Activated CD4-positive, alpha-beta T cell treated with anti-CD3 and anti-CD28 coated beads for 48 hours (primary cell): Measurements from ENCODE around the gene RFXAP.
"Not testable (repeated sequence)": the region's sequence is repeated elsewhere in the genome, so short reads cannot be mapped to it uniquely, and the experiment has no call there.

Experiments used
- DNase-seq: peaks from one replicate; pipeline ENCODE4 v3.0.0-alpha.2; 2020

RFXAP gene, protein sequence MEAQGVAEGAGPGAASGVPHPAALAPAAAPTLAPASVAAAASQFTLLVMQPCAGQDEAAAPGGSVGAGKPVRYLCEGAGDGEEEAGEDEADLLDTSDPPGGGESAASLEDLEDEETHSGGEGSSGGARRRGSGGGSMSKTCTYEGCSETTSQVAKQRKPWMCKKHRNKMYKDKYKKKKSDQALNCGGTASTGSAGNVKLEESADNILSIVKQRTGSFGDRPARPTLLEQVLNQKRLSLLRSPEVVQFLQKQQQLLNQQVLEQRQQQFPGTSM

DNA sequence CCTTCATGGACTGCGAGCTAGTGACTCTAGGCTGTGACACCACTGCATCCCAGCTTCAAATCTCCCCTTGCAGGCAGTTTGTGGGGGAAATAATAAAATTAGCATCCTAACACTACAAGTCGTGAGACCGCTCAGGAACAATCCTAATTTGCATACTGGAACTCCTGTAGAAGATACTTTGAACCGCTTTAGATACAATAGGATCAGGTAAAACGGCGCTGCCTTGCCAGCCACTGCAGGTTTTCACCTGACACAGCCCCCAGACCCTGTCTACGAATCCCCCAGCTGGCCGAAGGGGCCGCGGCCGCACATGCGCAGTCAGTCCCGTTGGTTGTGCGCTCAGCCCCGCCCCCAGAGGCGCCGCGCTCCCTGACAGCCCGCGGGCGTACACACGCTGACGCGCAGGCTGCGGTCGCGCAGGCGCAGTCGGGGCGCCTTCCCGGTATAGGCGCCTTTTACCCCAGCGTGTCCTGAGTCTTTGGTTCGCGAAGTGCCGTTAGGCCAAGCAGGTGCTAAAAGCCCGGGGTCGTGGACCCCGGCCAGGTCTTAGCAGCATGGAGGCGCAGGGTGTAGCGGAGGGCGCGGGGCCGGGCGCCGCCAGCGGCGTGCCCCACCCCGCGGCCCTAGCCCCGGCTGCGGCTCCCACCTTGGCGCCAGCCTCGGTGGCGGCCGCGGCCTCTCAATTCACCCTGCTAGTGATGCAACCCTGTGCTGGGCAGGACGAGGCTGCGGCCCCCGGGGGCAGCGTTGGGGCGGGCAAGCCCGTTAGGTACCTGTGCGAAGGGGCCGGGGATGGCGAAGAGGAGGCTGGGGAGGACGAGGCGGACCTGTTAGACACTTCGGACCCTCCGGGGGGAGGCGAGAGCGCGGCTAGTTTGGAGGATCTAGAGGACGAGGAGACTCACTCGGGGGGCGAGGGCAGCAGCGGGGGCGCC is at the start of gene RFXAP:
Gene RFXAP, plus strand, starts transcription at position 419 of the 935 bp plus-strand sequence. Its CDS starts 136 bp downstream, at position 555.
- peak; percentile 93 for DNase-seq

DNA sequence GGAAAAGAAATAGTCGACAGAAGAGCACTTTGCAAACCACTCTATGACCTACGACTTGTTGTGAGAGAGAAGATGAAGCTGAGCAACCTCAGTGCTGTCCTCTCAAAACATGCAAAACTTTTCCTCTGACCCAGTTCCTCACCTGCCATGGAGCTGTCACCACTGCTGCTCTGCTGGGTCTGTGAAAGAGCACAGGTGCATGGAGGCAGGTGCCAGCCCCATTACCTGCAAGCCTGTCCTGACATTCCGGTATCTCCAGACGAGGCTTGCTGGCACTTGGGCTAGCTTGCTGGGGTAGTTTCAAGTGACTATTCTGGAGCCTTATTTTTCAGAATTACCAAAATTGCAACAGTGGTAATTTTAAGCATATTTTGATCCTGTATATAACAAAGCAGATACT is 49.5 kb upstream of the RFXAP start:
- no peak for DNase-seq

DNA sequence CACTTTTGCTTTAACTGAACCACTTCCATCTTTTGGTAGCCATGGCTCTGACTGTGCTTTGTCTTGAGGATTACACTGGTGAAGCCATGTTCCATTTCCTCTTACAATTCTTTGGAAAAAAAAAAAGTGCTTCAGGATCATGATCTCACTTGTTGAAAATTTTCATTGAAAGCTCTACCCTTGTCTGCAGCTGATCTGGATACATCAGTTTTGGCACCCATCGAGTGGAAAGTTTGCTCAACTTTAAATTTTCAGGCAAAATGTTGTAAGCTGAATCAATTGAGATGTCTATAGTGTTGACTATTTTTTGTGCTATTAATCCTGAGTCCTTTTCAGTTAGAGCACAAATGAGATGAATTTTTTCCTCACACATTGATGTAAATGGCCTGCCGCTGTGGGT is 48.3 kb upstream of the RFXAP start:
- DNase-seq, result no peak

GRCh38 chr13:36772853-36773252 is 46.2 kb upstream of the RFXAP start:
- no peak for DNase-seq

DNA sequence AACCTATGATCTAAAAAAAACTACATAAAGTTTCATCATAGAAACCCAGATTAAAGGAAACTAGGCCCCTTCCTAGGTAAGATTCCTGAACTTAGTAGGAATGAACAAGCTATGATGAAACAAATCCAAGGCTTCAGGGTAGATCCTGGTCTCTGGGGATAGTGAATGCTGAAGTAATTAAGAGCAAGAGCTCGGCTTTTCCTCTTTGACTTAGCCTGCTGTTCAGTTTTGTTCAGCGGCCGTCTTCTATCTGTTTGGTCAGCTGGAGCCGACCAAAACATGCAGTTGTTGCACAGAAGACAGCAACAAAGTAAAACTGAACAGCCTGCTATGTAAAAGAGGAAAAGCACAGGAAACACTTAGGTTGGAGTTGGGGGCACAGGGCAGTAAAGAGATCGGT is 44.1 kb upstream of the RFXAP start:
- no peak for DNase-seq

GRCh38 chr13:36776175-36776574 is 42.8 kb upstream of the RFXAP start:
- DNase-seq, result no peak

- DNase-seq, result no peak
Observed at GRCh38 chr13:36778083-36778671, 40.8 kb upstream of the RFXAP start.

DNA sequence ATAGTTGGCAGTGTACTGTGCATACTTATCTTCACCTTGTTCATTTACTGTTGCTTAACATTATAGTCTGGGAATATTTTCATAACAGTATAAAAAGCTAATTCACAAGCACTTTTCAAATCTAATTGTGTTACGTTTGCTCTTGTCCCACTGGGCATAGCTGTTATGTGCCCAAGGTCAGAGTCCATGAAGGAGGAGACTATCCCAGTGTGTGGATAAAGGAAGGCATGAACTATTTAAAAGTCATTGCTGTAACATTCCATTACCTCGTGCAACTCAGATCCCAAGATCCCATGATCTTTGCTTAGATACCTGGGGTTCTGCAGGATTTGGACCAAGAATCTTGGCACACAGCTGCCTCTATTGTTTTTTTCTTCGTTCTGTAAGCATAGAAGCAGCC is 35.1 kb upstream of the RFXAP start:
- no peak for DNase-seq

DNA sequence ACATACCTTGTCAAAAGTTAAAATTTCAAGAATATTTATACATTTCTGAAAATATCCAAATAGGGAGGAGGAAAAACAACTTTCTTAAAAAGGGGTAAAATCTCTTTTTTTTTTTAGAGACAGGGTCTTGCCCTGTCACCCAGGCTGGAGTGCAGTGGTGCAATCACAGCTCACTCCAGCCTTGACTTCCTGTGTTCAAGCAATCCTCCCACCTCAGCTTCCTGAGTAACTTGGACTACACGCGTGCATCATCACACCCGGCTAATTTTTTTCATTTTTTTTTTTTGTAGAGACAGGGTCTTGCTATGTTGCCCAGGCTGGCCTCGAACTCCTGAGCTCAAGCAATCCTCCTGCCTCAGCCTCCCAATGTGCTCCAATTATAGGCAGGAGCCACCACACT is 32.8 kb upstream of the RFXAP start:
- DNase-seq, result not testable (repeated sequence)

DNA sequence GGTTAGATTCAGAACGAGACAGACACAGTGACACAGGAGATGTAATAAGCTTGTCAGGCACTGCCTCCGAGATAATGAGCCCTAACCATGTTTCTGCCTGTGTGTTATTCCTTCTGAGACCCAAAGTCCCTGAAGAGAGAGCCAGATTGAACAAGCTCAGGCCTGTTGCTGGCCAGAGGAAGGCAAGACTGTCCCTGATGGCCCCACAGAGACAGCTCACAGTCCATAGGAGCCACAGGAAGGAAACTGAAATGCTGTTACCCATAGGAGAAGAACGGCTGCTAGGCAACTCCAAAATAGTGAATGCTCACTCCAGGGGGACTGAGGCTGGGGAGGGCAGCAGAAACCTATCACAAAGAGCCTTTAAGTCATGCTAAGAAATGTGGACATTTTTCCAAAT is 31.8 kb upstream of the RFXAP start:
- no peak for DNase-seq

DNA sequence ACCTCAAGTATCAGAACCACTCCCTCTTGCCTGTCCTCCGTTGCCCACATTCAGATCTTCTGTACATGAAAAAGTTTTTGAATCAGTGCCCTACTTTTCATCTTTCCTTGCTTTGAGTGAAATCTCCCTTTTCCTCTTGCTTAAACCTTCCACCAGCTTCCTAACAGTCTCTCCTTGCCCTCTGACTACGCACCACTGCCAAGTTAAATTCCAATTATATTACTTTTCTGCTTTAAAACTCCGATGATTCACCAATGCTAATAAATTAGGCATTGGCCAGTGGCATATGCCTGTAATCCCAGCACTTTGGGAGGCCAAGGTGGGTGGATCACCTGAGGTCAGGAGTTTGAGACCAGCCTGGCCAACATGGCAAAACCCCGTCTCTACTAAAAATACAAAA is 30.7 kb upstream of the RFXAP start:
- no peak for DNase-seq

GRCh38 chr13:36789061-36789460 is 30.0 kb upstream of the RFXAP start:
- no peak for DNase-seq

DNA sequence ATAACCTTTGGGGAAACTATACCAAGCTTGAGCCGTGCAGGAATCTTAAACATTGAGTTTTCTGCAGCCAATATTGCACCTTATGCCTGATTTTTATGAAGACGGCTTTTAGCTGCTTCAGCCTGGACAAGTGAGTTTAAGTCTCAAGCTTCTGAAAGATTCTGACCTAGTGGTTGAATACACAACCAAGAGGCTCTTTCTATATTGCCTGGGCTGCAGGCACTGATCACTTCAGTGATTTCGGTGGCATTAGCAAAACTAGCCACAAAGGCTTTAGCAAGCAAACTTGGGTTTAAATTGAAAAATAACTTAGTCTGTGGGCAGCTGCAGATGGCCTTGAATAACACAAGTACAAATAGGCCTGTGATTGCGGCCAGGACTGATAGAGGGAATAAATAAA is 29.3 kb upstream of the RFXAP start:
- DNase-seq, result no peak

GRCh38 chr13:36794706-36795105 is 24.3 kb upstream of the RFXAP start:
- DNase-seq, result no peak

GRCh38 chr13:36795463-36795862 is 23.6 kb upstream of the RFXAP start:
- no peak for DNase-seq

DNA sequence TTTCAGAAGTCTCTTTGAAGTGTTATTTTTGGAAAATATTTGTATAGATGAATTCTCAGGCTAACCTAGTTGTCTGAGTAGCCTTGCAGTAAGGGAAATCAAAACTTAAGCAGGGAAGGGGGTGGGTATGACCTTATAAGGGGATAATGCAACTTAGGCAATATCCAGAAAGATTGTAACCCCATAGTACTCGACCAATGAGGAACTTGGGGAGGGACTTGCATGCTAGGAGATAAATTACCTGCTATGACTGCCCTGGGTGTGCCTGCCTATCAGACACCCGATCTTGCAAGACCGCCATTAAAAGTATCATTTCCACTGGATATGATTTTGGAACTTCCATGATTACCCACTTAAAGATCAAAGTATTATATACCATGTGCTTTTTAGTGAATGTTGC is 23.0 kb upstream of the RFXAP start:
- no peak for DNase-seq

- no peak for DNase-seq
Observed at GRCh38 chr13:36801035-36801434, 18.0 kb upstream of the RFXAP start.

GRCh38 chr13:36804588-36804987 is 14.4 kb upstream of the RFXAP start:
- no peak for DNase-seq

DNA sequence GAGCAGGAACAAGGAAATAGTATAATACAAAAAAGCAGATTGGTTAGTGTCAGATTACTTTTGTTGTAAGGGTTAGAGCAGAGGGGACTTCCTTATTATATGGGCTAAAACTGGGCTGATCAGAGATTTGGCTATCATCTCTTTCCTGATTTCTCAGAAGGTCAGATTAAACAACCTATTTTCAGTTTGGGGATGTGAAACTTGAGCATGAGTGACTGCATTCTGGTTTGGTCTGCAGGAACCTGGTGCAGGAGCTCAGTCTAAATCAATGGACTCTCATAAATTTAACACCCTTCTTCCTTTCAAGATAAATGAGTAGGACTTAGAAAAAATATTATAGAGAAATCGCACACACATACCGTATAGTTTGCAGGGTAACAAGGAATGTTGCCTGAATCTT is 12.9 kb upstream of the RFXAP start:
- no peak for DNase-seq

DNA sequence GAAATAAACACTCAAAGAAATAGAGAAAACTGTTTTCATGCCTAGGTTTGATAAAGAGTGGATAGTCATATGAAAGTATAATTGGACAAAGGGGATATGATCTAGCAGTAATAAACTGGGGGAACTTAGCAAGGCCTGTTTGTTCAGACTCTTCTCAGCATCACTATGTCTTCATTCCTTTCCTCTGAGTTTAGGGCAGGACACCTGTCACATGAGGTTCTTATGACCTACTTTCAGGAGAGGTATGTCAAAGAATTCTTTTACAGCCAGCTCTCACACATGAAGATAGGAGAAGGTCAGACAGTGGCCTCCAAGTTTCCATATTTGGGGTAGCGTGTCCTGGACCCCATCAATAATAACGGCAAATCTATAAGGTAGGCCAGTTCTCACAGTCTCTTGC is 11.4 kb upstream of the RFXAP start:
- DNase-seq, result no peak

DNA sequence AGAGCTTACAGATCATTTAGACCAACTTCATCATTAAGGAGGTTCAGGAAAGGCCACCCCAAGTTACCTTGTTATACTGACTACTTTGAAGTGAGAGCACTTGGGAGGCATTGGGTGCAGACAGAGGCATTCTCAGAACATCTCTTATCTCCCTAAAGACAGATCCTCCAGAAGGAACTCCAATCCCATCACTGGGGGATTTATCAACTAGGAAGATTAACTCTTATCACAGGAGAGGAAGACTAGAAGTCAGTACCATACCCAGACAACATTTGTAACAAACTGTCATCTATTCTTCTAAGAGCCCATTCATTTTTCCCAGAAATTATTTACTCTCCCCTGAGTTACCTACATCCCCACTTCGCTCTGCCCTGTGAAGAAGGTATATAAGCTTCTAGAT is 5.8 kb upstream of the RFXAP start:
- no peak for DNase-seq

GRCh38 chr13:36814465-36814864 is 4.6 kb upstream of the RFXAP start:
- DNase-seq, result no peak

GRCh38 chr13:36815062-36815461 is 4.0 kb upstream of the RFXAP start:
- DNase-seq, result peak; percentile 8
